ENCODE results near the gene DPP6.
"Not testable (repeated sequence)": the region's sequence is repeated elsewhere in the genome, so short reads cannot be mapped to it uniquely, and the experiment has no call there.

GRCh38 chr7:154051006-154051642 is 1.1 kb upstream of the DPP6 start:
- TF ChIP-seq CTCF (IDR thresholded peaks at IDR 0.05); GATA3 (IDR thresholded peaks at IDR 0.05; ENCODE audit: borderline replicate concordance); KDM1A (IDR thresholded peaks at IDR 0.05; ENCODE audit: low read depth); CBX8 (IDR thresholded peaks at IDR 0.05); SREBF2 (IDR thresholded peaks at IDR 0.05): not testable (repeated sequence)
